H9 (cell line): ENCODE data around the gene TLK2. TPM values are rescaled to one million over a fixed set of nuclear protein-coding genes. Genes with fewer than 3 reads are reported as not detected.

Source experiments
- DNase-seq: peaks from one replicate; pipeline ENCODE4 v3.0.0-alpha.2; 2017
- H2AFZ ChIP-seq: one replicate; pipeline ENCODE4 v1.6.1; 2013; ENCODE audit warnings: mild to moderate bottlenecking, low read length, control low read depth, moderate library complexity
- H2AK5ac ChIP-seq: 2 replicates; pipeline ENCODE4 v1.6.1; 2013; ENCODE audit warnings: low read length, control low read depth, mixed read lengths; ENCODE audit not compliant: insufficient read length
- H2BK120ac ChIP-seq: one replicate; pipeline ENCODE4 v1.6.1; 2013; ENCODE audit warnings: low read depth, mild to moderate bottlenecking, low read length, control low read depth, inconsistent platforms; ENCODE audit not compliant: poor library complexity, severe bottlenecking
- H2BK12ac ChIP-seq: 2 replicates; pipeline ENCODE4 v1.6.1; 2013; ENCODE audit warnings: low read length, control low read depth, mixed read lengths, low read depth; ENCODE audit not compliant: insufficient read length
- H2BK15ac ChIP-seq: 2 replicates; pipeline ENCODE4 v1.6.1; 2013; ENCODE audit warnings: low read depth, low read length, control low read depth
- H2BK20ac ChIP-seq: one replicate; pipeline ENCODE4 v1.6.1; 2013; ENCODE audit warnings: low read depth, mild to moderate bottlenecking, low read length, control low read depth, inconsistent platforms; ENCODE audit not compliant: poor library complexity, severe bottlenecking
- H2BK5ac ChIP-seq: 2 replicates; pipeline ENCODE4 v1.6.1; 2013; ENCODE audit warnings: low read length, control low read depth, mixed read lengths; ENCODE audit not compliant: insufficient read length
- H3K14ac ChIP-seq: 2 replicates; pipeline ENCODE4 v1.6.1; 2013; ENCODE audit warnings: low read length, control low read depth; ENCODE audit not compliant: insufficient read depth
- H3K18ac ChIP-seq: 2 replicates; pipeline ENCODE4 v1.6.1; 2013; ENCODE audit warnings: low read depth, mild to moderate bottlenecking, mixed read lengths, low read length, control low read depth; ENCODE audit not compliant: insufficient read length
- H3K23ac ChIP-seq: 2 replicates; pipeline ENCODE4 v1.6.1; 2013; ENCODE audit warnings: low read length, control low read depth, mixed read lengths, low read depth; ENCODE audit not compliant: insufficient read length
- H3K23me2 ChIP-seq: 2 replicates; pipeline ENCODE4 v1.6.1; 2013; ENCODE audit warnings: low read depth, mild to moderate bottlenecking, mixed read lengths, low read length, control low read depth; ENCODE audit not compliant: insufficient read length, poor library complexity, severe bottlenecking
- H3K27ac ChIP-seq: 2 replicates; pipeline ENCODE4 v1.5.1; 2013; ENCODE audit warnings: low read length, control low read depth, mixed read lengths, low read depth; ENCODE audit not compliant: insufficient read length
- H3K27me3 ChIP-seq: 2 replicates; pipeline ENCODE4 v1.6.1; 2013; ENCODE audit warnings: low read length, control low read depth, inconsistent platforms; ENCODE audit not compliant: insufficient read depth
- H3K4ac ChIP-seq: 2 replicates; pipeline ENCODE4 v1.6.1; 2013; ENCODE audit warnings: low read depth, mild to moderate bottlenecking, control low read depth, inconsistent platforms, low read length, moderate library complexity
- H3K4me1 ChIP-seq: 2 replicates; pipeline ENCODE4 v1.6.1; 2013; ENCODE audit warnings: low read length, control low read depth, inconsistent platforms; ENCODE audit not compliant: insufficient read depth
- H3K4me2 ChIP-seq: 2 replicates; pipeline ENCODE4 v1.6.1; 2013; ENCODE audit warnings: low read length, control low read depth, mixed read lengths; ENCODE audit not compliant: insufficient read length, insufficient read depth
- H3K56ac ChIP-seq: 2 replicates; pipeline ENCODE4 v1.6.1; 2013; ENCODE audit warnings: low read depth, mild to moderate bottlenecking, mixed read lengths, low read length, control low read depth; ENCODE audit not compliant: insufficient read length
- H3K79me1 ChIP-seq: 2 replicates; pipeline ENCODE4 v1.6.1; 2013; ENCODE audit warnings: low read depth, mild to moderate bottlenecking, moderate library complexity, low read length, control low read depth, inconsistent platforms; ENCODE audit not compliant: insufficient read depth, poor library complexity, severe bottlenecking
- H3K79me2 ChIP-seq: 2 replicates; pipeline ENCODE4 v1.6.1; 2013; ENCODE audit warnings: low read length, control low read depth, inconsistent platforms; ENCODE audit not compliant: insufficient read depth
- H3K9ac ChIP-seq: 2 replicates; pipeline ENCODE4 v1.6.1; 2013; ENCODE audit warnings: low read length, control low read depth, mixed read lengths; ENCODE audit not compliant: insufficient read length; ENCODE audit errors: extremely low read depth
- H3K9me3 ChIP-seq: one replicate; pipeline ENCODE4 v1.6.1; 2013; ENCODE audit warnings: low read depth, low read length, inconsistent platforms; ENCODE audit not compliant: control insufficient read depth
- H3T11ph ChIP-seq: one replicate; pipeline ENCODE4 v1.6.1; 2013; ENCODE audit warnings: mild to moderate bottlenecking, low read length, control low read depth, inconsistent platforms
- H4K20me1 ChIP-seq: one replicate; pipeline ENCODE4 v1.6.1; 2013; ENCODE audit not compliant: control insufficient read depth, insufficient read length, insufficient read depth
- H4K5ac ChIP-seq: 2 replicates; pipeline ENCODE4 v1.6.1; 2013; ENCODE audit warnings: low read depth, mild to moderate bottlenecking, mixed read lengths, low read length, control low read depth; ENCODE audit not compliant: insufficient read length
- H4K8ac ChIP-seq: replicated peaks from 2 replicates; pipeline ENCODE4 v1.6.1; 2013; ENCODE audit warnings: low read length, control low read depth, mixed read lengths, low read depth; ENCODE audit not compliant: insufficient read length
- H4K91ac ChIP-seq: 2 replicates; pipeline ENCODE4 v1.6.1; 2013; ENCODE audit warnings: low read depth, mild to moderate bottlenecking, moderate library complexity, mixed read lengths, low read length, control low read depth; ENCODE audit not compliant: insufficient read length
- H3K27ac Mint-ChIP-seq, 3 experiments: 2 replicates in 2 of 3; 3 replicates in 1 of 3; pipeline ENCODE4 v1.8.0; 2020 to 2021; ENCODE audit warnings: mixed read lengths in 3 of 3, mild to moderate bottlenecking in 1 of 3, moderate library complexity in 1 of 3
- H3K27me3 Mint-ChIP-seq: 2 replicates; pipeline ENCODE4 v1.8.0; 2021; ENCODE audit warnings: low read depth, mild to moderate bottlenecking, moderate library complexity, mixed read lengths
- H3K36me3 Mint-ChIP-seq, 3 experiments: 2 replicates in 2 of 3; 3 replicates in 1 of 3; pipeline ENCODE4 v1.8.0; 2020 to 2021; ENCODE audit warnings: low read depth in 3 of 3, mixed read lengths in 3 of 3; ENCODE audit not compliant: insufficient read depth in 1 of 3
- H3K4me1 Mint-ChIP-seq, 2 experiments: 2 replicates each; pipeline ENCODE4 v1.8.0; 2020; ENCODE audit warnings: mixed read lengths in 2 of 2
- H3K4me3 Mint-ChIP-seq, 2 experiments: 2 replicates in 1 of 2; 3 replicates in 1 of 2; pipeline ENCODE4 v1.8.0; 2020 to 2021; ENCODE audit warnings: mild to moderate bottlenecking in 2 of 2, mixed read lengths in 2 of 2, moderate library complexity in 1 of 2
- H3K9me3 Mint-ChIP-seq, 2 experiments: 2 replicates in 1 of 2; 3 replicates in 1 of 2; pipeline ENCODE4 v1.8.0; 2020; ENCODE audit warnings: mild to moderate bottlenecking in 2 of 2, mixed read lengths in 2 of 2, moderate library complexity in 1 of 2
- WGBS: extraction: QIAGEN DNeasy Blood & Tissue Kit; methylation state at CpG from one replicate; pipeline ENCODE4 v1.1.7; 2013; ENCODE audit warnings: missing lambda C conversion rate, low lambda C conversion rate, mixed read lengths; ENCODE audit not compliant: insufficient read length; ENCODE audit errors: extremely low coverage; 5-methylcytosine and 5-hydroxymethylcytosine counted together
- total RNA-seq: library from RNA; stranded (reverse); gene quantifications from 2 replicates; pipeline ENCODE4 v1.2.1, GENCODE V29; 2021
- TF ChIP-seq, protein P1 (sequence below): fragments of 200-600 bp; sonication (generic); conservative IDR thresholded peaks from 3 replicates; pipeline ENCODE4 v1.8.0; 2021; ENCODE audit warnings: antibody characterized with exemption, mild to moderate bottlenecking

Gene TLK2
- total RNA-seq, 1 experiment from 2014 or later = 63.7 TPM

DNA sequence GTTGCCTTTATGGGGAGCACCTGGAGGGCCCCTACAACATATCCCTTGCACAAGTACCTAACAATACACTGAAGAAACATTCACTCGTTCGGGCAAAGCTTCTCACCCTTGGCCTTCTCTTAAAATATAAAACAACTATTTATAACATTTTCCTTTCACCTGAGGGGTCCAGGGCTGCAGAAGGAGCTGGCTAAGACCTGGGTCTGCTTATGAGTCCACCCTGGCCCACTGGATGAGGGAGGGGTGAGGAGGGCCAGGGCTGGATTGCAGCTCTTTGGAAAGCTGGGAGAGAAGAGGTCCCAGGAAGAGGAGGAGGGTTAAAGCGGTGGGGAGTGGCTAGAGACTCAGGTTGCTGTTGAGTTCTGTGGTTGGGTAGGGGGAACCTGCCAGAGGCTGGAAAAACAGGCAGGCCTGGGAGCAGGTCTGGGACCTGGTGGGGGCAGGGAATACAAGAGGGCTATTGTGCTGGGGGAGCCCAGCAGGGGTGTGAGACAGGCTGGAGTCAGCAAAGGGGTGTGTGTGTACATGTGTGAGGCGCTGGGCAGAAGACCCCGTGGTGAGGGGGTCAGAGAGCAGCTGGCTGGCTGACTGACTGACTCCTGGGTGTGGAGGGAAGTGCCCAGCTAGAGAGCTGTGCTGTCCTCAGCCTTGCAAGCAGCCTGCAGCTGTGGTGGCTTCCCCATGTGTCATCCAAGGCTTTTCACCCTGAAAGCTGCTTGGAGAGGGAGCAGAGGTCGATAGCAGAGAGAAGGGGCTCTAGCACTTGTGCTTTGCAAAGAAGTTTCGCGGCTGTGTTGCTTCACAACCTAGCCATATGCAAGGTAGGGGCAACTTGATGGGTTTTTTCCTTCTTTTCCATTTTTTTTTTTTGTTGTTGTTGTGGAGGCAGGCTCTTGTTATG, 138.6 kb downstream of the TLK2 start:
- Histone ChIP-seq H3K9ac (no peak overlapping the region), H3K4me2 (no peak overlapping the region), H2BK12ac (no peak overlapping the region), H3K79me1 (no peaks in the 10 kb centered on the region), H4K8ac (no peak overlapping the region), H2BK5ac (no peak overlapping the region), H3K23me2 (no peaks in the 10 kb centered on the region), H3K9me3 (no peaks in the 10 kb centered on the region), H3K56ac (no peak overlapping the region), H3K4ac (no peak overlapping the region), H2AFZ (no peak overlapping the region), H4K91ac (no peak overlapping the region), H3K27me3 (no peaks in the 10 kb centered on the region), H2AK5ac (no peak overlapping the region), H3K18ac (no peak overlapping the region), H2BK20ac (no peak overlapping the region), H2BK120ac (no peak overlapping the region), H2BK15ac (no peak overlapping the region), H4K5ac (no peak overlapping the region), H3K14ac (no peak overlapping the region), H3K4me1 (no peaks in the 10 kb centered on the region), H4K20me1 (no peaks in the 10 kb centered on the region), H3T11ph (no peak overlapping the region), H3K27ac (no peak overlapping the region), H3K79me2 (no peaks in the 10 kb centered on the region), H3K23ac (no peak overlapping the region)
- no CpG with 5 or more reads among the region's 8 CpGs for WGBS
- peak overlapping the region; percentile 6 to 66; a peak in 2 of 5 replicates for H3K4me3 Mint-ChIP-seq
- peak; percentile 91 for DNase-seq
- H3K9me3 Mint-ChIP-seq = no peaks in the 10 kb centered on the region
- H3K4me1 Mint-ChIP-seq = peaks cover 26% of the 10 kb centered on the region in 2 experiments
- H3K36me3 Mint-ChIP-seq = peaks cover 4 to 27% (median 19%) of the 10 kb centered on the region in 3 experiments; a peak in 5 of 7 replicates
- peak overlapping the region; percentile 97 for H3K27ac Mint-ChIP-seq
- H3K27me3 Mint-ChIP-seq = no peaks in the 10 kb centered on the region
- TF ChIP-seq, protein P1, sequence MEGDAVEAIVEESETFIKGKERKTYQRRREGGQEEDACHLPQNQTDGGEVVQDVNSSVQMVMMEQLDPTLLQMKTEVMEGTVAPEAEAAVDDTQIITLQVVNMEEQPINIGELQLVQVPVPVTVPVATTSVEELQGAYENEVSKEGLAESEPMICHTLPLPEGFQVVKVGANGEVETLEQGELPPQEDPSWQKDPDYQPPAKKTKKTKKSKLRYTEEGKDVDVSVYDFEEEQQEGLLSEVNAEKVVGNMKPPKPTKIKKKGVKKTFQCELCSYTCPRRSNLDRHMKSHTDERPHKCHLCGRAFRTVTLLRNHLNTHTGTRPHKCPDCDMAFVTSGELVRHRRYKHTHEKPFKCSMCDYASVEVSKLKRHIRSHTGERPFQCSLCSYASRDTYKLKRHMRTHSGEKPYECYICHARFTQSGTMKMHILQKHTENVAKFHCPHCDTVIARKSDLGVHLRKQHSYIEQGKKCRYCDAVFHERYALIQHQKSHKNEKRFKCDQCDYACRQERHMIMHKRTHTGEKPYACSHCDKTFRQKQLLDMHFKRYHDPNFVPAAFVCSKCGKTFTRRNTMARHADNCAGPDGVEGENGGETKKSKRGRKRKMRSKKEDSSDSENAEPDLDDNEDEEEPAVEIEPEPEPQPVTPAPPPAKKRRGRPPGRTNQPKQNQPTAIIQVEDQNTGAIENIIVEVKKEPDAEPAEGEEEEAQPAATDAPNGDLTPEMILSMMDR = no peak
